Loucy (cell line): ENCODE results near the gene NTN1.

Experiments
- EZH2phosphoT487 ChIP-seq: fragments of 200-600 bp; IDR thresholded peaks from 2 replicates; pipeline ENCODE4 v1.6.1; 2018; ENCODE audit warnings: antibody characterized with exemption, mild to moderate bottlenecking, moderate library complexity, borderline replicate concordance
- TF ChIP-seq, protein P1 (sequence below): fragments of 200-600 bp; sonication (generic); conservative IDR thresholded peaks from 2 replicates; pipeline ENCODE4 v1.5.1; 2014; ENCODE audit warnings: mild to moderate bottlenecking, antibody characterized with exemption, low read length

DNA sequence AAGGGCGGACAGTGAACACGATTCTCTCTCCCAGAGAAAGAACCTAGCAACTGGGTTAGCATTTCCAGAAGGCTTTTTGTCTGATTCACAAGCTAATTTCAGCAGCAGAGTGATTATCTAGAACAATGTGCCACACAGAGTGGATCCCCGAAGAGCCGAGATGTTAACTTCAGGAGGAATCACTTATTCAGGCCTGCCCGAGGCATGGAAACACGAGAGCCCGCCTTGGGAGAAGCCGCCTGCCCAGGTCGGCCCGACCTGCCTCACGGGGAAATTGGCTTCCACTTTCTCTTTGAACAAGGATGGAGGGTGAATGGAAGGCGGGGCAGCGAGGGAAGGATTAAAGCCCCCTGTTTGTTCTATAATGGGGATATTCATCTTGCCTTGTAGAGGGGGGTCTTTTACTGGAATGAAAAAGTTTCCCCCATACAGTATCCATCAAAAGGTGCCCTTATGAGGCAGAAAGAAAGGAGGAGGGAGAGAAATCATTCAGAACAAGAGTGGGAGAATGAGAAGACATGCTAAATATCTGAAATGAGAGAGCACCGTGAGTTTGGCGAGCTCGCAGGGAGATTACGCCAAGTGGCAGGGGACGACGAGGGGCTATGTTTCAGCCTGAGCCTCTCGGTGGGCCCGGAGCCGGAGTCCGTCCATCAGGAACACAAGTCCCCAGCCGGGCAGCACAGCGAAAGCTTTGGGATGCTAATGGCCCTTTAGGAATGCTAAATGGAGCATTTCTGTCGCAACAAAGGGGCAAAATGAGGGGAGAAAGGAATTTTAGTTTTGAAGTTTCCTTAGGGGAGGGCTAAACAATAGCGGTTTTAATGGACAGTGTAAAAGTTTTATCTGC is 33.0 kb downstream of the NTN1 start:
- TF ChIP-seq EZH2phosphoT487 = no peak
- TF ChIP-seq, protein P1, sequence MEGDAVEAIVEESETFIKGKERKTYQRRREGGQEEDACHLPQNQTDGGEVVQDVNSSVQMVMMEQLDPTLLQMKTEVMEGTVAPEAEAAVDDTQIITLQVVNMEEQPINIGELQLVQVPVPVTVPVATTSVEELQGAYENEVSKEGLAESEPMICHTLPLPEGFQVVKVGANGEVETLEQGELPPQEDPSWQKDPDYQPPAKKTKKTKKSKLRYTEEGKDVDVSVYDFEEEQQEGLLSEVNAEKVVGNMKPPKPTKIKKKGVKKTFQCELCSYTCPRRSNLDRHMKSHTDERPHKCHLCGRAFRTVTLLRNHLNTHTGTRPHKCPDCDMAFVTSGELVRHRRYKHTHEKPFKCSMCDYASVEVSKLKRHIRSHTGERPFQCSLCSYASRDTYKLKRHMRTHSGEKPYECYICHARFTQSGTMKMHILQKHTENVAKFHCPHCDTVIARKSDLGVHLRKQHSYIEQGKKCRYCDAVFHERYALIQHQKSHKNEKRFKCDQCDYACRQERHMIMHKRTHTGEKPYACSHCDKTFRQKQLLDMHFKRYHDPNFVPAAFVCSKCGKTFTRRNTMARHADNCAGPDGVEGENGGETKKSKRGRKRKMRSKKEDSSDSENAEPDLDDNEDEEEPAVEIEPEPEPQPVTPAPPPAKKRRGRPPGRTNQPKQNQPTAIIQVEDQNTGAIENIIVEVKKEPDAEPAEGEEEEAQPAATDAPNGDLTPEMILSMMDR = no peak
